DOHH2 (cell line): ENCODE results near the gene PRKCH.

ENCODE experiments used
- H3F3A ChIP-seq: fragments of 200-600 bp; sonication (generic), shearing (Covaris generic); 2 replicates; pipeline ENCODE4 v1.6.0; 2016; ENCODE audit warnings: antibody characterized with exemption, mild to moderate bottlenecking; ENCODE audit not compliant: control insufficient read depth, insufficient read depth
- H3K27ac ChIP-seq: fragments of 200-600 bp; sonication (generic); 2 replicates; pipeline ENCODE4 v1.5.1; 2014; ENCODE audit warnings: low read depth, mild to moderate bottlenecking, low read length, moderate library complexity
- H3K27me3 ChIP-seq: fragments of 200-600 bp; sonication (generic); 2 replicates; pipeline ENCODE4 v1.6.1; 2014; ENCODE audit warnings: mild to moderate bottlenecking, low read length, mixed read lengths; ENCODE audit not compliant: control insufficient read depth
- H3K36me3 ChIP-seq: fragments of 200-600 bp; sonication (generic); 2 replicates; pipeline ENCODE4 v1.6.1; 2014; ENCODE audit warnings: mild to moderate bottlenecking, low read length, moderate library complexity, mixed read lengths; ENCODE audit not compliant: control insufficient read depth
- H3K4me1 ChIP-seq: fragments of 200-600 bp; sonication (generic); 2 replicates; pipeline ENCODE4 v1.6.1; 2014; ENCODE audit warnings: mild to moderate bottlenecking, low read length, mixed read lengths; ENCODE audit not compliant: control insufficient read depth
- H3K4me2 ChIP-seq: fragments of 200-600 bp; sonication (generic); 2 replicates; pipeline ENCODE4 v1.6.0; 2014; ENCODE audit warnings: mild to moderate bottlenecking, low read length, moderate library complexity
- H3K4me3 ChIP-seq: fragments of 200-600 bp; sonication (generic); 2 replicates; pipeline ENCODE4 v1.5.1; 2014; ENCODE audit warnings: mild to moderate bottlenecking, low read length, mixed read lengths
- H3K79me2 ChIP-seq: fragments of 200-600 bp; sonication (generic); 2 replicates; pipeline ENCODE4 v1.6.1; 2014; ENCODE audit warnings: mild to moderate bottlenecking, low read length, mixed read lengths; ENCODE audit not compliant: control insufficient read depth
- H3K9me2 ChIP-seq: fragments of 200-600 bp; sonication (generic); replicated peaks from 2 replicates; pipeline ENCODE4 v1.6.1; 2014; ENCODE audit warnings: mild to moderate bottlenecking, low read length, mixed read lengths; ENCODE audit not compliant: control insufficient read depth
- H3K9me3 ChIP-seq: fragments of 200-600 bp; sonication (generic); 2 replicates; pipeline ENCODE4 v1.6.1; 2014; ENCODE audit warnings: antibody characterized with exemption, low read length, mixed read lengths; ENCODE audit not compliant: control insufficient read depth, insufficient read depth
- H4K20me1 ChIP-seq: fragments of 200-600 bp; sonication (generic); 2 replicates; pipeline ENCODE4 v1.6.0; 2014; ENCODE audit warnings: low read depth, mild to moderate bottlenecking, antibody characterized with exemption, low read length, moderate library complexity; ENCODE audit not compliant: control insufficient read depth, insufficient read depth
- CTCF ChIP-seq: fragments of 200-600 bp; sonication (generic); IDR thresholded peaks from one replicate; pipeline ENCODE4 v1.5.1; 2014; ENCODE audit warnings: antibody characterized with exemption, mild to moderate bottlenecking, low read depth, low read length; ENCODE audit not compliant: poor library complexity, severe bottlenecking
- EZH2phosphoT487 ChIP-seq: fragments of 200-600 bp; sonication (generic); IDR thresholded peaks from 2 replicates; pipeline ENCODE4 v1.6.1; 2017; ENCODE audit warnings: borderline replicate concordance, mild to moderate bottlenecking, antibody characterized with exemption, low read length, moderate library complexity, mixed read lengths

PRKCH gene

GRCh38 chr14:61334197-61334701, 12.9 kb downstream of the PRKCH start:
- Histone ChIP-seq H3K9me2 (no peaks in the 10 kb centered on the region), H3K4me2 (no peak overlapping the region), H3F3A (no peaks in the 10 kb centered on the region), H3K36me3 (no peaks in the 10 kb centered on the region), H3K27ac (no peak overlapping the region), H3K4me1 (no peaks in the 10 kb centered on the region), H3K27me3 (no peaks in the 10 kb centered on the region), H4K20me1 (no peaks in the 10 kb centered on the region), H3K9me3 (no peaks in the 10 kb centered on the region), H3K4me3 (no peak overlapping the region), H3K79me2 (no peaks in the 10 kb centered on the region)
- TF ChIP-seq EZH2phosphoT487, result no peak
- TF ChIP-seq CTCF, result no peak

- Histone ChIP-seq H3K4me2 (no peak overlapping the region), H3K4me3 (no peak overlapping the region), H3K9me2 (no peaks in the 10 kb centered on the region), H3K9me3 (no peaks in the 10 kb centered on the region), H3K27ac (no peak overlapping the region), H4K20me1 (no peaks in the 10 kb centered on the region), H3K79me2 (no peaks in the 10 kb centered on the region), H3K27me3 (no peaks in the 10 kb centered on the region), H3K36me3 (no peaks in the 10 kb centered on the region), H3F3A (no peaks in the 10 kb centered on the region), H3K4me1 (no peaks in the 10 kb centered on the region)
- TF ChIP-seq CTCF (no peak), EZH2phosphoT487 (no peak)
Measured at GRCh38 chr14:61335049-61335448, 13.7 kb downstream of the PRKCH start.

- Histone ChIP-seq H3K27ac (no peak overlapping the region), H3K27me3 (no peaks in the 10 kb centered on the region), H3K36me3 (no peaks in the 10 kb centered on the region), H3K4me2 (no peak overlapping the region), H3F3A (no peaks in the 10 kb centered on the region), H4K20me1 (no peaks in the 10 kb centered on the region), H3K79me2 (no peaks in the 10 kb centered on the region), H3K9me2 (no peaks in the 10 kb centered on the region), H3K4me3 (no peak overlapping the region), H3K4me1 (no peaks in the 10 kb centered on the region), H3K9me3 (no peaks in the 10 kb centered on the region)
- TF ChIP-seq CTCF (no peak), EZH2phosphoT487 (no peak)
Measured at GRCh38 chr14:61335671-61336275, 14.4 kb downstream of the PRKCH start.
